GM12864 (cell line): ENCODE measurements around the gene PITPNM1.
"Not testable (repeated sequence)": the region's sequence is repeated elsewhere in the genome, so short reads cannot be mapped to it uniquely, and the experiment has no call there.

Experiments
- DNase-seq: peaks from one replicate; pipeline ENCODE4 v3.0.0-alpha.2; 2011; ENCODE audit warnings: low read depth
- H3K4me3 ChIP-seq: 2 replicates; pipeline ENCODE4 v1.5.1; 2011; ENCODE audit warnings: mild to moderate bottlenecking, low read depth, low read length, control low read depth
- CTCF ChIP-seq: IDR thresholded peaks from 2 replicates; pipeline ENCODE4 v1.5.1; 2011; ENCODE audit warnings: low read depth, mild to moderate bottlenecking, moderate library complexity, low read length, control low read depth, inconsistent platforms; ENCODE audit errors: missing control alignments

PITPNM1 gene

GRCh38 chr11:67492069-67492727 is 13.0 kb downstream of the PITPNM1 start:
- DNase-seq = no peak
- no peak overlapping the region for H3K4me3 ChIP-seq
- no peak for TF ChIP-seq CTCF

DNA sequence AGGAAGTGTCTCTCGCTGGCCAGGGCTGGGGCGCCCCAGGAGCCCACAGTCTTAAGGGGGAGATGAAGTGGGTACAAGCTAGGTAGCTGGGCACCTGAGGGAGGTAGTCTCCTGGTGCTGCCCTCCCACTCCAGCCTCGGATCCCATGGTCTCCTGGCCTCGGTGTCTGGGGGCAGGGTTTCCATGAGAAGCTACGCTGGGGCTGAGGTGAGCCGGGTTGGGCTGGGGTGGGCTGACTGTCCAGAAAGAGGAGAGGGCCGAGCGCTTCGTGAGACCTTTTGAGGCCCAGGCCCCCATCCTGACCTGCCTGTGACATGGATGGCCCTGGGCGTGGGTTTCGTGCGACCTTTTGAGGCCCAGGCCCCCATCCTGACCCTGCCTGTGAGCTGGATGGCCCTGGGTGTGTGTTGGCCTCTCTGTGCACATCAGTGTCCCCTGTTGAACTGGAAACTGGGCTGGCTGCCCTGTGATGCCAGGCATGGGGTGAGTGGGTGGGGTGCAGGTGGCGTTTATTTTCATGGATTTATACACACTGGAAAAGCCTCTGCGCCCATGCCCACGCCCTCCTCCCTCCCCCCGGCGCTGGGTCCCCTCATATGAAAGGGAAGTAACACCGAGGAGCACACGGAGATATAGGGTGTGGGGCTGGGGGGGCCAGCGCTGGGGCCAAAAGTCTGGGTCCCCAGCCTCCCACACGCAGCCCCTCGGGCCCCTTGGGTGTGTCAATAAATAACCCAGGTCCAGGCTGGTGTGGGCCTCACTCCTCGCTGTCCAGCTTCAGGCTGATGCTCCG is 13.7 kb downstream of the PITPNM1 start:
- no peak for DNase-seq
- TF ChIP-seq CTCF = no peak
- H3K4me3 ChIP-seq = no peak overlapping the region

DNA sequence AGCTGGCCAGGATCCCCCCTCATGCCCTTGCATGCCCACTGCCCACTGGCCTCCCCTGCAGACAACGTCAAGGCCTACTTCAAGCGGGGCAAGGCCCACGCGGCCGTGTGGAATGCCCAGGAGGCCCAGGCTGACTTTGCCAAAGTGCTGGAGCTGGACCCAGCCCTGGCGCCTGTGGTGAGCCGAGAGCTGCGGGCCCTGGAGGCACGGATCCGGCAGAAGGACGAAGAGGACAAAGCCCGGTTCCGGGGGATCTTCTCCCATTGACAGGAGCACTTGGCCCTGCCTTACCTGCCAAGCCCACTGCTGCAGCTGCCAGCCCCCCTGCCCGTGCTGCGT is 14.5 kb downstream of the PITPNM1 start:
- DNase-seq = no peak
- TF ChIP-seq CTCF = no peak
- no peak overlapping the region for H3K4me3 ChIP-seq

DNA sequence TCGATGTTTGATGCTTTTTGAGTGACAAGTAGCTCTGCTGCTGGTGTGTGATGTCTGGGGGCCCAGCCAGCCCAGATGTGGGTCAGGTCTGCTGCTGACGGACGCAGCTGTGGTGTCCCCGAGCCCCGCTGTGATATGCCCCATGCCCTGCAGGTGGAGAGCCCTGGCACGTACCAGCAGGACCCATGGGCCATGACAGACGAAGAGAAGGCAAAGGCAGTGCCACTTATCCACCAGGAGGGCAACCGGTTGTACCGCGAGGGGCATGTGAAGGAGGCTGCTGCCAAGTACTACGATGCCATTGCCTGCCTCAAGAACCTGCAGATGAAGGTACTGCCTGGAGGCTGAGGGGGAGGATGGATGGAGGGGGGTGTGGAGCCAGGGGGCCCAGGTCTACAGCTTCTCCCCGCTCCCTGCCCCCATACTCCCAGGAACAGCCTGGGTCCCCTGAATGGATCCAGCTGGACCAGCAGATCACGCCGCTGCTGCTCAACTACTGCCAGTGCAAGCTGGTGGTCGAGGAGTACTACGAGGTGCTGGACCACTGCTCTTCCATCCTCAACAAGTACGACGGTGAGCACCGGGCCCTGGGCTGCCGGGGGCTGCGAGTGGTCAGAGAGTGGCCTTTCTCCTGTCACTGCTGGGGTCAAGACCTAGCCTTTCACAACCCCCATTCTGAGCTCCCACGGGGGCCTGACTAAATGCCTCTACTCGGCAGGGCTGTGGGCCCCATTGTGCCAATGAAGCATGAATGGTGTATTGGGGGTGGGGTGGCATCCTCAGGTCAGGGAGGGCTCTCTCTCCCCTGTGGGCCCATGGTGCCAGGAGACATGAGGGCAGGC is 15.1 kb downstream of the PITPNM1 start:
- DNase-seq = no peak
- TF ChIP-seq CTCF = no peak
- no peak overlapping the region for H3K4me3 ChIP-seq

GRCh38 chr11:67489203-67489884 is 15.8 kb downstream of the PITPNM1 start:
- no peak for DNase-seq
- TF ChIP-seq CTCF = no peak
- H3K4me3 ChIP-seq = no peak overlapping the region

GRCh38 chr11:67486481-67487195 is 18.5 kb downstream of the PITPNM1 start:
- H3K4me3 ChIP-seq = no peak overlapping the region
- peak; percentile 83 for DNase-seq
- TF ChIP-seq CTCF = no peak

GRCh38 chr11:67485873-67486361 is 19.2 kb downstream of the PITPNM1 start:
- H3K4me3 ChIP-seq, DNase-seq: not testable (repeated sequence)
